Epithelial cell of proximal tubule (primary cell): ENCODE results near the gene SCN4A. TPM values are rescaled to one million over a fixed set of nuclear protein-coding genes. Genes with fewer than 3 reads are reported as not detected.
A peak's percentile ranks its signal among the peaks of the same experiment; 100 is the strongest.
"Not testable (repeated sequence)": the region's sequence is repeated elsewhere in the genome, so short reads cannot be mapped to it uniquely, and the experiment has no call there.

Source experiments
- DNase-seq: peaks from one replicate; pipeline ENCODE4 v3.0.0-alpha.2; 2011; ENCODE audit warnings: low read depth
- H3K4me3 ChIP-seq: 2 replicates; pipeline ENCODE4 v1.5.1; 2011; ENCODE audit warnings: low read depth, mild to moderate bottlenecking, low read length
- total RNA-seq: library from RNA; depleted of rRNA; stranded (reverse); fragments of >200 nt; gene quantifications from 2 replicates; pipeline ENCODE4 v1.2.3, GENCODE V29; 2015
- TF ChIP-seq, protein P1 (sequence below): conservative IDR thresholded peaks from 2 replicates; pipeline ENCODE4 v1.5.1; 2012; ENCODE audit warnings: low read depth, mild to moderate bottlenecking, low read length

Gene SCN4A
- total RNA-seq, 1 donor from 2014 or later = not detected

DNA sequence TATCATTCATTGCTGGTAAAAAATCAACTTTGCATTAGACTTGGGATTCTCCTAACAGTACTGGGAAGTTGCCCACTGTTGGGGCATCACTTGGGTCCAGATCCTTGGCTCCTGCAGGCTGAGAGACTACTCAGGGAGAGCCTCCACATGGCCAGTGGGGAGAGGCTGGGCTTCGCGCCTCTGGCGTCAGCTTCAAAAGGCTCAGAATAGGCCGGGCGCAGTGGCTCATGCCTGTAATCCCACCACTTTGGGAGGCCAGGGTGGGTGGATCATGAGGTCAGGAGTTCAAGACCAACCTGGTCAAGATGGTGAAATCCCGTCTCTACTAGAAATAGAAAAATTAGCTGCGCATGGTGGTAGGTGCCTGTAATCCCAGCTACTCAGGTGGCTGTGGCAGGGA is 58.2 kb downstream of the SCN4A start:
- H3K4me3 ChIP-seq = no peak overlapping the region
- TF ChIP-seq, protein P1, sequence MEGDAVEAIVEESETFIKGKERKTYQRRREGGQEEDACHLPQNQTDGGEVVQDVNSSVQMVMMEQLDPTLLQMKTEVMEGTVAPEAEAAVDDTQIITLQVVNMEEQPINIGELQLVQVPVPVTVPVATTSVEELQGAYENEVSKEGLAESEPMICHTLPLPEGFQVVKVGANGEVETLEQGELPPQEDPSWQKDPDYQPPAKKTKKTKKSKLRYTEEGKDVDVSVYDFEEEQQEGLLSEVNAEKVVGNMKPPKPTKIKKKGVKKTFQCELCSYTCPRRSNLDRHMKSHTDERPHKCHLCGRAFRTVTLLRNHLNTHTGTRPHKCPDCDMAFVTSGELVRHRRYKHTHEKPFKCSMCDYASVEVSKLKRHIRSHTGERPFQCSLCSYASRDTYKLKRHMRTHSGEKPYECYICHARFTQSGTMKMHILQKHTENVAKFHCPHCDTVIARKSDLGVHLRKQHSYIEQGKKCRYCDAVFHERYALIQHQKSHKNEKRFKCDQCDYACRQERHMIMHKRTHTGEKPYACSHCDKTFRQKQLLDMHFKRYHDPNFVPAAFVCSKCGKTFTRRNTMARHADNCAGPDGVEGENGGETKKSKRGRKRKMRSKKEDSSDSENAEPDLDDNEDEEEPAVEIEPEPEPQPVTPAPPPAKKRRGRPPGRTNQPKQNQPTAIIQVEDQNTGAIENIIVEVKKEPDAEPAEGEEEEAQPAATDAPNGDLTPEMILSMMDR = no peak
- no peak for DNase-seq

DNA sequence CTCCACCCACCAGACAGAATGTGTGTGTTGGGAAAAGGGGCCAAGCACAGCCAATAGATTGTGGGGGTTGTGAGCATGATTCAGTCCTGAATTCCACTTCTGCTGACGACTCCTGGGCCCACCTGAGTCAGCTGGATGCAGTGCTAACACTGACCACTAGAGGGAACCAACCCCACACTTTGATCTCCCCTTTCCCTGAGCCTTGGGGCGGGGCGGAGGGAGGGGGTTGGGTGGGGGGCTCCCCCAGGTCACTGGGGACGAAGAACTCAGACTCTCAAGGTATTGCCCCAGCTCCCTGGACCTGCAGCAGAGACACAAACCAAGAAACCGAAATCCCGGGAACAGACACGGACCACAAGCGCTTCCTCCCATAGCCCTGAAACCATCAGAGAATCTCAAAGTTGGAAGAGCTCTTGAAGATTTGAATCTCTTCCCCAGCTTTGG is 61.0 kb downstream of the SCN4A start:
- DNase-seq = no peak
- H3K4me3 ChIP-seq = no peak overlapping the region
- TF ChIP-seq, protein P1 = peak; percentile 64

DNA sequence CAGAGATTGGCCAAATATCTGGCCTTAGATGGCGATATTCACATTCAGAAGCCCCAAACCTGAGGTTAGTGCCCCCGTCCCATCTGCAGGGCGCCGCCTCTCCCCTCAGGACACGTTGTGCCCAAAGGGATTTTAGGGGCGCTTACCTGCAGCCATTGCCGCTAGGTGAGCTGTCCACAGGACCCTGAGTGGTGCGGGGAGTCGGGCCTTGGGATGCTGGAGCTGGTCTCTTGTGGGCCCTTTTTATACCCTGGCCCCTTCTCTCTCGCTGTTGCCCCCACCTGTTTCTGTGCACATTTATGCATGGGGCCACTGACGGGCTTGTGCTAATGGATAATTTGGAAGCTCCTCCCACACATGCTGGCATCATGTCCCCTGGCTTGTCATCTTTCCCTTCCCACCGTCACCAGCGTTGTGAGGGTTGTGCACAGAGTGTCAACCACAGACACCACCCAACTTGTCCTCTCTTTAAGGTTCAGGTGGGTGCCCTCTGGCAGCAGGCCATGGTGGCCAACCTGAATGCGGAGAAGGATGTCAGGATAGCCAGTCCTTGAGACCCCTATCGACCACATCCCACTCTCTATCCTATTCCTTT is 61.6 kb downstream of the SCN4A start, which contains the start of gene CSHL1:
CSHL1 (minus strand) TSS at position 218 of the 595 bp plus-strand sequence; CDS start at position 156, 62 bp downstream.
- H3K4me3 ChIP-seq = no peak within 1 kb of the TSS
- TF ChIP-seq, protein P1 = no peak
- DNase-seq = no peak

DNA sequence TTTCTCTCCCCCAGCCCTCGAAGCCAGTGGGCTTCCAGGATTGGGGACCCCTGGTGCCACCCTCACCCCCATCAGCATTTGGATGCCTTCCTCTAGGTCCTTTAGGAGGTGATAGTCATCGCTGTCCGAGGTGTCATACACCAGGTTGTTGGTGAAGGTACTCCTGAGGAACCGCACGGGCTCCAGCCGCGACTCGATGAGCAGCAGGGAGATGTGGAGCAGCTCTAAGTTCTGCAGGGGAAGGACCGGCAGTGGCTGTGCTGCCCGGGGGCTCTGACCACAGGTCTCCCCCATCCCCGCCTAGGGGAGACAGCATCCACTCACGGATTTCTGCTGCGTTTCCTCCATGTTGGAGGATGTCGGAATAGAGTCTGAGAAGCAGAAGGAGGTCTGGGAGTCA is 62.6 kb downstream of the SCN4A start:
- H3K4me3 ChIP-seq = no peak overlapping the region
- TF ChIP-seq, protein P1 = no peak
- DNase-seq = no peak

DNA sequence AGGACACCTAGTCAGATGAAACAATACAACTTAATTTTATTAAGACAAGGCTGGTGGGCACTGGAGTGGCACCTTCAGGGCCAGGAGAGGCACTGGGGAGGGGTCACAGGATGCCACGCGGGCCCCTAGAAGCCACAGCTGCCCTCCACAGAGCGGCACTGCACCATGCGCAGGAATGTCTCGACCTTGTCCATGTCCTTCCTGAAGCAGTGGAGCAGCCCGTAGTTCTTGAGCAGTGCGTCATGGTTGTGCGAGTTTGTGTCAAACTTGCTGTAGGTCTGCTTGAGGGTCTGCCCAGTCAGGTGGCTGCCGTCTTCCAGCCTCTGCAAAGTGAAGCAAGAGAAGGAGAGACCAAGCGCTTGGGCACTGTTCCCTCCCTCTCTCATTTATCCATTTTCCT is 63.1 kb downstream of the SCN4A start:
- H3K4me3 ChIP-seq, DNase-seq: not testable (repeated sequence)

DNA sequence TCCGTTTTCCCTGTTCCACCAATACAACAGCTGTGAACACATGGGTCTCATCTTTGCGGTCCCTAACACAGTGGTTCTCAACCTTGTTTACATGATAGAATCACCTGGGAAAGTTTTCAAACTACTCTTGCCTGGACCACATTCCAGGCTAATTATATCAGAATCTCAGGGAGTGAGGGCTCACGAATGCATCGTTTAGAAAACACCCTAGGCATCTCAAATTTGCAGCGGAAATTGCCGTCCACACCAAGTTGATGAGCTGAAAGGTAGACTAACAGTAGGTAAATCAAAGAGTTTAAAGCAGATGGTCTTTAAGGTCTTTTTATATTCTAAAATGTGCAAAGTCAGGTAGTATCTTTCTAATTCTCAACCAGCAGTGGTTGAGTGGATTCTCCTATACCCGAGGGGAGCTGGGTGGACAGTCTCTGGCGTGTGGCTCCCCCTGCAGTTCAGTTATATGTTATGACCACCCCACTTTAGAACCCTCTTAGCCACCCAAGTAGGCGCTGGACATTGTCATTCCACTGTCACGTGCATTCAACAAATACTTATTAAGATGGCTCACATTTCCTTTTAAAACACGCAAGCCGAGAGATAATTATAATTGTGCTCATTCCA is 65.4 kb downstream of the SCN4A start:
- TF ChIP-seq, protein P1 = peak; percentile 33
- H3K4me3 ChIP-seq, DNase-seq: not testable (repeated sequence)

DNA sequence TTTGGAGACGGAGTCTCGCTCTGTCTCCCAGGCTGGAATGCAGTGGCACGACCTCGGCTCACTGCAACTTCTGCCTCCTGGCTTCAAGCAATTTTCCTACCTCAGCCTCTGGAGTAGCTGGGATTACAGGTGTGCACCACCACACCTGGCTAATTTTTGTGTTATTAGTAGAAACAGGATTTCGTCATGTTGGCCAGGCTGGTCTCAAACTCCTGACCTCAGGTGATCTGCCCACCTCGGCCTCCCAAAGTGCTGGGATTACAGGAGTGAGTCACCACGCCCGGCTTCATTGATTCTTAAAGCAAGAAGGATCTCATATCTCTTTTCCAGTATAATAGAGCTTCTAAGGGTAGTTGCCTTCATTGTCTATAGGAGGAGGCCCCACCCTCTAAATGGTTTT is 67.9 kb downstream of the SCN4A start:
- DNase-seq, H3K4me3 ChIP-seq: not testable (repeated sequence)

DNA sequence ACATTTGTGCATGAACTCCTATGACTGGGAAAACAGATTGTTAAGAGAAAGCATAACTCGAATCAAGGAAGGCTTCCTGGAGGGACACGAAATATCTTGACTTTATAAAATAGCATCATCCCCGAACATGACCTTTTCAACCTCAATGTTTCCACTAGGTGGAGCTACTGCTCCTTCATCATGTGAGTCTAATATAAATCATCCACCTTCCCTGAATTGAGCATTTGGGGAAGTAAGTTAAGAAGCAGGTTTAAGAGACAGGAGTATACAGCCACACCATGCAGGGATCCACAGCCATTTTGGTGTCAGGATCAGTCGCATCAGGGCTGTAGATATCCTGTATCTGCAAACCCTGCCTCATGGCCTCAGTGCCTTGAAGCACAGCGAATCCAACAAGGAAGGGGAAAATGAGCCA is 68.9 kb downstream of the SCN4A start:
- not testable (repeated sequence) for DNase-seq, H3K4me3 ChIP-seq
- TF ChIP-seq, protein P1 = peak; percentile 41

DNA sequence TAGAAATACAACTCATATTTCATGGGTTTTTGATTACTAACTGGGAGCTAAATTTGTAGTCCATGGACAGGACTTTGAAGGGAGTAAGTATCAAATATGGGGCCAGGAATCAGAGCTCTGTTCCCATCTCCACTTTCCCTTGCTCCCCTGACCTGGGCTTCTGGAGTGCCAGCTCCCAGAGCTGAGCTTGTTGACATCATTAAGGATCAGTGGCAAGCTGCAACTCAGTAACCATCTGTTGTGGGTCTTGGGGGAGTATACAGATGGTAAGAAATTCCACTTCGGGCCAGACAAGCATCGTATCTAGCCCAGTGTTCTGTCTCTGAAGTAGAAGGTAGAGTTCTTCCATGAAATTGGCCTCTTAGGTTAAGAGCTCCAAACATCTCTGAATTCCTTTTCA is 70.7 kb downstream of the SCN4A start:
- DNase-seq, H3K4me3 ChIP-seq: not testable (repeated sequence)

DNA sequence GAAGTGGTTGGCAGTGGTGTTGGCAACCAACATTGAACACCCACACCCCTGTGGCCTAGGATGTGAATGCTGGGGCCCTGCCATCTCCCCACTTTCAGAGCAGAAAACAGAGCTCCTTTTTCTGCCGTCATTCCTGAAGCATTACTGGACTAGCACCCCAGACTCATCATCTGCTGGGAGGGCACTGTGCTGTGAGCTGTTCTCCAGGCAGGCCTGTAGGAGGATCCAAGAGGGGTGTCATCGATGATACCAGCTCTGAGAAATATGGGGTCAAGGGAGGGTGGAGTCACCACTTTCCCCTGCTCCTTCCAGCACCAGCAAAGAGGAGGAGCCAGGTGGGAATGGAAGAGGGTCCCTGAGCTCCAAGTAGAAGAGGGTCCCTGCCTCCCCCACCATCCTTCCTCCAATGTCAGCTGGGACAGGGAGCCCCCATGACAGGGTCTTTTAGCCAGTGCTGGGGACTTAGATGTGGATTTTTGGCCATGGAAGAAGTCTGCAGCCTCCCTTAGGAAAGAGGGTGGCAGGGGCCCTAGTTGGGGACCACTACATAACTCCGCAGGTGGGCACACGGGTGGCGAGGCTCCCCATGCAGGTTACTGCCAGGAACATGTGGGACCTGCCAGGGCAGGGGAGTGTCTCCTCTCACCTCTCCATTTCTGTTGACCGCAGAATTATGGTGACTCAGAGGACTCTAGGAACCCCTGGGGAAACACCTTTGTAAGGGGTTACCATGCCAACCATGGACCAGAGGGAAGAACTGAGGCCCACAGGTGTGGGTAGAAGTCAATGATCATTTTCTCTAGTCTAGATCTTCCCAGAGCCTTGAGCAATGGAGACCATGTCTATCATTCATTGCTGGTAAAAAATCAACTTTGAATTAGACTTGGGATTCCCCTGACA is 73.6 kb downstream of the SCN4A start:
- DNase-seq, H3K4me3 ChIP-seq: not testable (repeated sequence)
